NT2/D1 (cell line): ENCODE measurements around the gene CCZ1.
"Not testable (repeated sequence)": the region's sequence is repeated elsewhere in the genome, so short reads cannot be mapped to it uniquely, and the experiment has no call there.

ENCODE experiments used
- SUZ12 ChIP-seq: IDR thresholded peaks from 2 replicates; pipeline ENCODE4 v1.6.1; 2011; ENCODE audit not compliant: insufficient read length, insufficient read depth; ENCODE audit errors: extremely low read depth
- YY1 ChIP-seq: IDR thresholded peaks from 2 replicates; pipeline ENCODE4 v1.6.1; 2011; ENCODE audit not compliant: insufficient read length, insufficient read depth
- ZNF274 ChIP-seq: IDR thresholded peaks from 2 replicates; pipeline ENCODE4 v1.6.1; 2011; ENCODE audit warnings: mild to moderate bottlenecking, low read depth, low read length

GRCh38 chr7:5926263-5926870 lies 27.8 kb downstream of the CCZ1 start:
- not testable (repeated sequence) for TF ChIP-seq YY1, ZNF274, SUZ12
